Smooth muscle cell (in vitro differentiated cells): Measurements from ENCODE around the gene PRKAB2. TPM values are rescaled to one million over a fixed set of nuclear protein-coding genes. Genes with fewer than 3 reads are reported as not detected.
"Not testable (repeated sequence)": the region's sequence is repeated elsewhere in the genome, so short reads cannot be mapped to it uniquely, and the experiment has no call there.

Source experiments
- DNase-seq: peaks from one replicate; lab custom pipeline; 2025; ENCODE audit not compliant: unreplicated experiment; lab: John Stamatoyannopoulos, UW
- H2AFZ ChIP-seq: fragments of 200-600 bp; sonication (generic); 2 replicates; pipeline ENCODE4 v1.6.0; 2016; ENCODE audit warnings: antibody characterized with exemption, low read depth, mild to moderate bottlenecking
- H3F3A ChIP-seq: fragments of 200-600 bp; sonication (generic); 2 replicates; pipeline ENCODE4 v1.6.0; 2017; ENCODE audit warnings: antibody characterized with exemption, low read depth
- H3K27ac ChIP-seq: fragments of 200-600 bp; sonication (generic); 2 replicates; pipeline ENCODE4 v1.5.1; 2016; ENCODE audit warnings: low read depth, mild to moderate bottlenecking
- H3K27me3 ChIP-seq: fragments of 200-600 bp; sonication (generic); 2 replicates; pipeline ENCODE4 v1.6.1; 2016; ENCODE audit warnings: low read depth, mild to moderate bottlenecking
- H3K36me3 ChIP-seq: fragments of 200-600 bp; sonication (generic); 2 replicates; pipeline ENCODE4 v1.5.1; 2016; ENCODE audit warnings: low read depth
- H3K4me1 ChIP-seq: fragments of 200-600 bp; sonication (generic); 2 replicates; pipeline ENCODE4 v1.5.1; 2016; ENCODE audit warnings: low read depth
- H3K4me2 ChIP-seq: fragments of 200-600 bp; sonication (generic); 2 replicates; pipeline ENCODE4 v1.6.0; 2016; ENCODE audit warnings: mild to moderate bottlenecking
- H3K4me3 ChIP-seq: fragments of 200-600 bp; sonication (generic); 2 replicates; pipeline ENCODE4 v1.5.1; 2016; ENCODE audit warnings: mild to moderate bottlenecking
- H3K79me2 ChIP-seq: fragments of 200-600 bp; sonication (generic); 2 replicates; pipeline ENCODE4 v1.6.0; 2016; ENCODE audit warnings: low read depth, mild to moderate bottlenecking
- H3K9ac ChIP-seq: fragments of 200-600 bp; sonication (generic); 2 replicates; pipeline ENCODE4 v1.6.0; 2016; ENCODE audit warnings: low read depth
- H3K9me3 ChIP-seq: fragments of 200-600 bp; sonication (generic); replicated peaks from 2 replicates; pipeline ENCODE4 v1.5.1; 2016; ENCODE audit warnings: low read depth
- H4K20me1 ChIP-seq: fragments of 200-600 bp; sonication (generic); 2 replicates; pipeline ENCODE4 v1.6.0; 2016; ENCODE audit warnings: low read depth
- CTCF ChIP-seq: fragments of 200-600 bp; sonication (generic); IDR thresholded peaks from 2 replicates; pipeline ENCODE4 v1.5.1; 2017; ENCODE audit warnings: borderline replicate concordance, mild to moderate bottlenecking, antibody characterized with exemption; ENCODE audit not compliant: insufficient read depth, poor library complexity, severe bottlenecking
- WGBS: methylation state at CpG from one replicate; pipeline ENCODE4 v1.1.7; 2016; ENCODE audit warnings: low lambda C conversion rate; 5-methylcytosine and 5-hydroxymethylcytosine counted together
- polyA plus RNA-seq: library from polyadenylated mRNA; unstranded; fragments of >200 nt; fragmentation: Nextera tagmentation; extraction: Ambion mirVana; gene quantifications from 2 replicates; pipeline ENCODE4 v1.2.1, GENCODE V29; 2016
- total RNA-seq: library from RNA; depleted of rRNA; stranded (reverse); fragments of >200 nt; gene quantifications from 2 replicates; pipeline ENCODE4 v1.2.3, GENCODE V29; 2014

The PRKAB2 gene
- total and polyA plus RNA-seq, 2 experiments from 2014 or later = 22.9 to 50.8 TPM

DNA sequence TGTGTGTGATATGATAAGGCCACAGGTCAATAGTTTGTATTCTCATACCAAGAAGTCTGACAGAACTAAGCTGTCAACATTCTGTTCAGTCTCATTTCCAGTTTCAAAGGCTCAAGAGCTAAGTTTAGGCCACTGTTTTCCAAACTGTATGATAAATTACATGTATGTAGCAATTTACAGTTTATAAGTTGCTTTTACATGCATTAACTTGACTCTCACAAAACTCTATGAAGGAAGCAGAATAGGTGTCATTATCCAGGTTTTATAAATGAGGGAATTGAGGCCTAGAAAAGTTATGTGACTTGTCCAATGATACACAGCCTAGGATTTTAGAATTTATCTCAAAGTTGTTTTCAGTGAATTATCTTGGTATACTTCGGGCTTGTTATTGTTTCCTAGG lies 29.5 kb upstream of the PRKAB2 start:
- no peak overlapping the region for H3K4me2 ChIP-seq
- WGBS = 89% methylated on average over 1 of the region's 1 CpG

DNA sequence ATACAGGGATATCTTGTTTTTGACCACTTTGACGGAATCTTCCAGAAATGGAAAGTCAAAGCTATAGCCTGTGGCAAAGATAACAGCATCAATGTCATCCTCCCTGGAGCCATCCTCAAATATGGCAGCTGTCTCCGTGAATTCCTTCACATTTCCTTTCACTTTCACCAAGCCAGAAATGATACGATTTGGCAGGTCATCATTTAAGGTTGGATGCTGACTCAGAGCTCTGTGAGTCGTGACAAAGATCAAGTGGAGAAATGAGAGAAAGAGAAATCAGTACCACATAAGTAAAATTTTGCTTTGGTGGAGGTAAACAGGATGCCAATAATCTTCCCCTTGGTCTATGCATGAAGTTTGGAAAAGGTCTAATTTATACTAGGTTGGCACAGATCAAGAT lies 29.0 kb upstream of the PRKAB2 start:
- Histone ChIP-seq H3K36me3 (no peaks in the 10 kb centered on the region), H3K9ac (no peak overlapping the region), H3F3A (no peaks in the 10 kb centered on the region), H3K9me3 (no peaks in the 10 kb centered on the region), H3K27ac (no peak overlapping the region), H3K79me2 (no peaks in the 10 kb centered on the region), H3K4me2 (no peak overlapping the region), H3K27me3 (no peaks in the 10 kb centered on the region), H3K4me3 (no peak overlapping the region), H2AFZ (no peak overlapping the region), H4K20me1 (no peaks in the 10 kb centered on the region), H3K4me1 (no peaks in the 10 kb centered on the region)
- no peak for DNase-seq
- 93% methylated on average over 4 of the region's 4 CpGs for WGBS
- no peak for TF ChIP-seq CTCF

More for the DNA sequence above, 29.5 kb upstream of the PRKAB2 start:
- Histone ChIP-seq H2AFZ (no peak overlapping the region), H3K9me3 (no peaks in the 10 kb centered on the region), H3F3A (no peaks in the 10 kb centered on the region), H3K4me3 (no peak overlapping the region), H3K9ac (no peak overlapping the region), H3K27me3 (no peaks in the 10 kb centered on the region), H4K20me1 (no peaks in the 10 kb centered on the region), H3K79me2 (no peaks in the 10 kb centered on the region), H3K36me3 (no peaks in the 10 kb centered on the region), H3K27ac (no peak overlapping the region), H3K4me1 (no peaks in the 10 kb centered on the region)
- TF ChIP-seq CTCF = no peak
- no peak for DNase-seq

DNA sequence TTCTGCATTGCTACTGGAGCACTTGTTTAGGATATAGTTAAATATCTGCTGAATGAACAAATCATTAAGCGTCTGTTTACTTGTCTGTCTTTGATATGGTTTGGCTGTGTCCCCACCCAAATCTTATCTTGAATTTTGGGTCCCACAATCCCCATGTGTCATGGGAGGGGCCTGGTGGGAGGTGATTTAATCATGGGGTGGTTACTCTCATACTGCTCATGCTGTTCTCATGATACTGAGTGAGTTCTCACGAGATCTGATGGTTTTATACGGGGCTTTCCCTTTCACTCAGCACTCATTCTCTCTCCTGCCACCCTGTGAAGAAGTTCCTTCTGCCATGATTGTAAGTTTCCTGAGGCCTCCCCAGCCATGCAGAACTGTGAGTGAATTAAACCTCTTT lies 25.1 kb upstream of the PRKAB2 start:
- not testable (repeated sequence) for H3K4me1 ChIP-seq, H3K9me3 ChIP-seq, H3K27me3 ChIP-seq, H3K36me3 ChIP-seq, H3K27ac ChIP-seq, H2AFZ ChIP-seq, H3K4me3 ChIP-seq, H3F3A ChIP-seq, H3K79me2 ChIP-seq, H3K9ac ChIP-seq, DNase-seq, H3K4me2 ChIP-seq, H4K20me1 ChIP-seq
- 96% methylated on average over 3 of the region's 3 CpGs for WGBS

DNA sequence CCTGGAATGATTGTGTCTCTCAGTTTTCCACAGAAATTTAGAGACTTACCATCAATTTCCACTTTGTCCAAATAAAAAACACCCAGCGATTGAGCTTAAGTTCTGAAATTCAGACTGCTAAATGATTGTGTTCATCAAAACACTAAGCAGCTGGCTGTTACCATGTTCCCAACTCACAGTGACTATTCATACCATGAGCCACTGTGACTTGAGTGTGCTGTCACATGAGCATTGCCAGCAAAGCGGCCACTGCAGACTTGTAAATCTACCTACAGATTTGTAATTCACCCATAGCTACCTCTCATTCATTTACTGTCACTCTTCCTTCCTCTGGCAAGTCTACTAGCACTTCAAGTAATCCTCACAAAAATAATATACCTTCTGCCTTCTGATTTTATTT lies 17.2 kb upstream of the PRKAB2 start:
- Histone ChIP-seq H3K27me3 (no peaks in the 10 kb centered on the region), H3K79me2 (no peaks in the 10 kb centered on the region), H3K36me3 (no peaks in the 10 kb centered on the region), H3F3A (no peaks in the 10 kb centered on the region), H3K4me3 (no peak overlapping the region), H4K20me1 (no peaks in the 10 kb centered on the region), H3K9me3 (no peaks in the 10 kb centered on the region), H3K4me1 (no peaks in the 10 kb centered on the region), H2AFZ (no peak overlapping the region), H3K9ac (no peak overlapping the region), H3K4me2 (no peak overlapping the region), H3K27ac (no peak overlapping the region)
- 82% methylated on average over 2 of the region's 2 CpGs for WGBS
- no peak for DNase-seq
- TF ChIP-seq CTCF = no peak
